Liver (tissue), 9 donors: ENCODE results near the gene KRTAP17-1. TPM values are rescaled to one million over a fixed set of nuclear protein-coding genes. Genes with fewer than 3 reads are reported as not detected.

Source experiments
- DNase-seq: peaks from one replicate; pipeline ENCODE4 v3.0.0-alpha.2; 2017; ENCODE audit warnings: low spot score
- H3K27ac ChIP-seq, 2 donors: one replicate each; pipeline ENCODE4 v1.7.0; 2013; ENCODE audit warnings: inconsistent platforms in 2 of 2, low read length in 2 of 2, control low read depth in 1 of 2, low read depth in 1 of 2, mild to moderate bottlenecking in 1 of 2
- H3K27me3 ChIP-seq, 4 donors: one replicate each; pipeline versions ENCODE4 v1.6.1 to v1.7.0; 2013; ENCODE audit warnings: low read length in 3 of 4, inconsistent platforms in 1 of 4, mild to moderate bottlenecking in 1 of 4, moderate library complexity in 1 of 4; ENCODE audit not compliant: control insufficient read depth in 4 of 4, insufficient read depth in 4 of 4
- H3K36me3 ChIP-seq, 4 donors: one replicate each; pipeline versions ENCODE4 v1.6.1 to v1.7.0; 2013; ENCODE audit warnings: low read length in 3 of 4, mild to moderate bottlenecking in 3 of 4, low read depth in 1 of 4, moderate library complexity in 1 of 4; ENCODE audit not compliant: control insufficient read depth in 4 of 4, insufficient read depth in 3 of 4
- H3K4me1 ChIP-seq, 4 donors: one replicate each; pipeline versions ENCODE4 v1.6.1 to v1.7.0; 2013; ENCODE audit warnings: low read length in 3 of 4, mild to moderate bottlenecking in 3 of 4, moderate library complexity in 1 of 4; ENCODE audit not compliant: control insufficient read depth in 4 of 4, insufficient read depth in 4 of 4
- H3K4me3 ChIP-seq, 3 donors: one replicate each; pipeline versions ENCODE4 v1.6.1 to v1.7.0; 2013; ENCODE audit warnings: low read length in 3 of 3, control low read depth in 1 of 3, low read depth in 1 of 3, mild to moderate bottlenecking in 1 of 3
- H3K9ac ChIP-seq, 2 donors: one replicate each; pipeline ENCODE4 v1.7.0; 2013; ENCODE audit warnings: low read length in 2 of 2, mild to moderate bottlenecking in 2 of 2, moderate library complexity in 2 of 2, control low read depth in 1 of 2, low read depth in 1 of 2
- H3K9me3 ChIP-seq, 4 donors: one replicate each; pipeline versions ENCODE4 v1.6.1 to v1.7.0; 2013; ENCODE audit warnings: low read length in 3 of 4; ENCODE audit not compliant: control insufficient read depth in 4 of 4
- EGR1 ChIP-seq, 2 donors: IDR thresholded peaks; 2 replicates each; pipeline ENCODE4 v1.6.1; 2016 to 2018; ENCODE audit warnings: antibody characterized with exemption in 2 of 2, low read depth in 2 of 2
- FOXA1 ChIP-seq: IDR thresholded peaks from 2 replicates; pipeline ENCODE4 v1.6.1; 2016; ENCODE audit warnings: antibody characterized with exemption
- FOXA2 ChIP-seq: IDR thresholded peaks from 2 replicates; pipeline ENCODE4 v1.6.1; 2016; ENCODE audit warnings: antibody characterized with exemption
- GABPA ChIP-seq, 2 donors: IDR thresholded peaks in 1 of 2; conservative IDR thresholded peaks in 1 of 2; 2 replicates each; pipeline ENCODE4 v1.6.1; 2016; ENCODE audit warnings: antibody characterized with exemption in 2 of 2, mild to moderate bottlenecking in 1 of 2, moderate library complexity in 1 of 2
- HNF4A ChIP-seq, 2 donors: conservative IDR thresholded peaks; 2 replicates each; pipeline ENCODE4 v1.6.1; 2016; ENCODE audit warnings: antibody characterized with exemption in 2 of 2, mild to moderate bottlenecking in 2 of 2
- HNF4G ChIP-seq: IDR thresholded peaks from 2 replicates; pipeline ENCODE4 v1.6.1; 2016; ENCODE audit warnings: antibody characterized with exemption
- JUND ChIP-seq, 2 donors: IDR thresholded peaks; 2 replicates each; pipeline ENCODE4 v1.6.1; 2016; ENCODE audit warnings: antibody characterized with exemption in 2 of 2
- NR2F2 ChIP-seq: IDR thresholded peaks from 2 replicates; pipeline ENCODE4 v1.6.1; 2016; ENCODE audit warnings: antibody characterized with exemption
- RAD21 ChIP-seq, 2 donors: IDR thresholded peaks; 2 replicates each; pipeline ENCODE4 v1.6.1; 2016; ENCODE audit warnings: antibody characterized with exemption in 2 of 2, mild to moderate bottlenecking in 2 of 2
- RXRA ChIP-seq, 2 donors: IDR thresholded peaks; 2 replicates each; pipeline ENCODE4 v1.6.1; 2017 to 2018; ENCODE audit warnings: antibody characterized with exemption in 2 of 2, mild to moderate bottlenecking in 1 of 2
- SP1 ChIP-seq: IDR thresholded peaks from 2 replicates; pipeline ENCODE4 v1.6.1; 2018; ENCODE audit warnings: antibody characterized with exemption, mild to moderate bottlenecking
- TAF1 ChIP-seq: conservative IDR thresholded peaks from 2 replicates; pipeline ENCODE4 v1.6.1; 2016; ENCODE audit warnings: antibody characterized with exemption, mild to moderate bottlenecking
- YY1 ChIP-seq: IDR thresholded peaks from 2 replicates; pipeline ENCODE4 v1.6.1; 2016; ENCODE audit warnings: antibody characterized with exemption, mild to moderate bottlenecking
- WGBS: extraction: QIAGEN DNeasy Blood & Tissue Kit; methylation state at CpG from one replicate; pipeline ENCODE4 v1.1.7; 2013; 5-methylcytosine and 5-hydroxymethylcytosine counted together
- polyA plus RNA-seq, 2 donors: library from polyadenylated mRNA; stranded (reverse) in 1 of 2; unstranded in 1 of 2; fragments of 200-250 nt in 1 of 2; fragments of >200 nt in 1 of 2; fragmentation: Nextera tagmentation in 1 of 2; extraction: Ambion mirVana in 1 of 2; gene quantifications; one replicate each; pipeline versions ENCODE4 v1.2.1 to v1.2.3, GENCODE V29; 2013 to 2015
- total RNA-seq, 2 donors: library from RNA; depleted of rRNA; stranded (reverse); fragments of >200 nt; gene quantifications; one replicate each; pipeline ENCODE4 v1.2.3, GENCODE V29; 2014
- TF ChIP-seq, protein P1 (sequence below): fragments of 150-350 bp; IDR thresholded peaks from 2 replicates; pipeline ENCODE4 v1.5.1; 2017; ENCODE audit warnings: improper control_type of control experiment, low read depth, low read length; ENCODE audit not compliant: missing input control
- TF ChIP-seq, protein P2 (sequence below): IDR thresholded peaks from 2 replicates; pipeline ENCODE4 v1.6.1; 2016; ENCODE audit warnings: antibody characterized with exemption
- TF ChIP-seq, protein P3 (sequence below): IDR thresholded peaks from 2 replicates; pipeline ENCODE4 v1.6.1; 2016; ENCODE audit warnings: antibody characterized with exemption, mild to moderate bottlenecking
- TF ChIP-seq, protein P4 (sequence below): IDR thresholded peaks from 2 replicates; pipeline ENCODE4 v1.6.1; 2016; ENCODE audit warnings: antibody characterized with exemption
- TF ChIP-seq, protein P5 (sequence below): IDR thresholded peaks from 2 replicates; pipeline ENCODE4 v1.6.1; 2016; ENCODE audit warnings: antibody characterized with exemption
- donor health status: healthy.
- donor health status: healthy.
- donor health status: healthy.
- donor health status: healthy.
- donor health status: healthy.

KRTAP17-1 gene
- total and polyA plus RNA-seq, 4 donors = not detected

DNA sequence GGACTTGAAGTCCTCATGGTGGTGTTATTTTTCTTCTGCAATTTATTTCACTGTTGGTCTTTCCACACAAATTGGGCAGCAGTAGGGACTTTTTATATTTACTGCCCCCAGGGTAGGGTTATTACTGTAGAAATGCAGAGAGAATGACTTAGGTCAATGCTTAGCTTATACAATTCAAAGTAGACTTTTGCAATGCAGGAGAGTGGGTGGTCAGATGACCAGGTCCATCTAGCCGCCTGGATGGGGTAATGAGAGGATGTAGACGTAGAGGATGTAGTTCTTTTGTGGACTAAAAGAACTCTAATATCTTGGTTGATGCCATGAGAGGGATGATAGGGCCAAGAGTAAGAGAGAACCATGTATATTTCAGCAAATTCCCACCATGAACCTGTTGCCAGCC, 2.7 kb upstream of the KRTAP17-1 start:
- no peak overlapping the region for H3K27ac ChIP-seq
- 60% methylated on average over 2 of the region's 2 CpGs for WGBS
- peaks cover 0 to 5% (median under 1%) of the 10 kb centered on the region in 4 donors for H3K9me3 ChIP-seq
- H3K27me3 ChIP-seq = no peaks in the 10 kb centered on the region
- H3K36me3 ChIP-seq = no peaks in the 10 kb centered on the region
- H3K9ac ChIP-seq = no peak overlapping the region
- no peak for DNase-seq
- TF ChIP-seq JUND (IDR thresholded peaks at IDR 0.05) = no peak
- TF ChIP-seq HNF4G = no peak
- TF ChIP-seq, protein P1, sequence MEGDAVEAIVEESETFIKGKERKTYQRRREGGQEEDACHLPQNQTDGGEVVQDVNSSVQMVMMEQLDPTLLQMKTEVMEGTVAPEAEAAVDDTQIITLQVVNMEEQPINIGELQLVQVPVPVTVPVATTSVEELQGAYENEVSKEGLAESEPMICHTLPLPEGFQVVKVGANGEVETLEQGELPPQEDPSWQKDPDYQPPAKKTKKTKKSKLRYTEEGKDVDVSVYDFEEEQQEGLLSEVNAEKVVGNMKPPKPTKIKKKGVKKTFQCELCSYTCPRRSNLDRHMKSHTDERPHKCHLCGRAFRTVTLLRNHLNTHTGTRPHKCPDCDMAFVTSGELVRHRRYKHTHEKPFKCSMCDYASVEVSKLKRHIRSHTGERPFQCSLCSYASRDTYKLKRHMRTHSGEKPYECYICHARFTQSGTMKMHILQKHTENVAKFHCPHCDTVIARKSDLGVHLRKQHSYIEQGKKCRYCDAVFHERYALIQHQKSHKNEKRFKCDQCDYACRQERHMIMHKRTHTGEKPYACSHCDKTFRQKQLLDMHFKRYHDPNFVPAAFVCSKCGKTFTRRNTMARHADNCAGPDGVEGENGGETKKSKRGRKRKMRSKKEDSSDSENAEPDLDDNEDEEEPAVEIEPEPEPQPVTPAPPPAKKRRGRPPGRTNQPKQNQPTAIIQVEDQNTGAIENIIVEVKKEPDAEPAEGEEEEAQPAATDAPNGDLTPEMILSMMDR = no peak
- no peak for TF ChIP-seq RXRA (IDR thresholded peaks at IDR 0.05)
- no peak for TF ChIP-seq RAD21 (IDR thresholded peaks at IDR 0.05)
- TF ChIP-seq GABPA (IDR thresholded peaks at IDR 0.05 in 1 of 2, conservative IDR thresholded peaks at IDR 0.05 in 1 of 2) = no peak
- no peak for TF ChIP-seq FOXA1
- TF ChIP-seq, protein P2, sequence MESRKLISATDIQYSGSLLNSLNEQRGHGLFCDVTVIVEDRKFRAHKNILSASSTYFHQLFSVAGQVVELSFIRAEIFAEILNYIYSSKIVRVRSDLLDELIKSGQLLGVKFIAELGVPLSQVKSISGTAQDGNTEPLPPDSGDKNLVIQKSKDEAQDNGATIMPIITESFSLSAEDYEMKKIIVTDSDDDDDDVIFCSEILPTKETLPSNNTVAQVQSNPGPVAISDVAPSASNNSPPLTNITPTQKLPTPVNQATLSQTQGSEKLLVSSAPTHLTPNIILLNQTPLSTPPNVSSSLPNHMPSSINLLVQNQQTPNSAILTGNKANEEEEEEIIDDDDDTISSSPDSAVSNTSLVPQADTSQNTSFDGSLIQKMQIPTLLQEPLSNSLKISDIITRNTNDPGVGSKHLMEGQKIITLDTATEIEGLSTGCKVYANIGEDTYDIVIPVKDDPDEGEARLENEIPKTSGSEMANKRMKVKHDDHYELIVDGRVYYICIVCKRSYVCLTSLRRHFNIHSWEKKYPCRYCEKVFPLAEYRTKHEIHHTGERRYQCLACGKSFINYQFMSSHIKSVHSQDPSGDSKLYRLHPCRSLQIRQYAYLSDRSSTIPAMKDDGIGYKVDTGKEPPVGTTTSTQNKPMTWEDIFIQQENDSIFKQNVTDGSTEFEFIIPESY = no peak
- TF ChIP-seq, protein P3, sequence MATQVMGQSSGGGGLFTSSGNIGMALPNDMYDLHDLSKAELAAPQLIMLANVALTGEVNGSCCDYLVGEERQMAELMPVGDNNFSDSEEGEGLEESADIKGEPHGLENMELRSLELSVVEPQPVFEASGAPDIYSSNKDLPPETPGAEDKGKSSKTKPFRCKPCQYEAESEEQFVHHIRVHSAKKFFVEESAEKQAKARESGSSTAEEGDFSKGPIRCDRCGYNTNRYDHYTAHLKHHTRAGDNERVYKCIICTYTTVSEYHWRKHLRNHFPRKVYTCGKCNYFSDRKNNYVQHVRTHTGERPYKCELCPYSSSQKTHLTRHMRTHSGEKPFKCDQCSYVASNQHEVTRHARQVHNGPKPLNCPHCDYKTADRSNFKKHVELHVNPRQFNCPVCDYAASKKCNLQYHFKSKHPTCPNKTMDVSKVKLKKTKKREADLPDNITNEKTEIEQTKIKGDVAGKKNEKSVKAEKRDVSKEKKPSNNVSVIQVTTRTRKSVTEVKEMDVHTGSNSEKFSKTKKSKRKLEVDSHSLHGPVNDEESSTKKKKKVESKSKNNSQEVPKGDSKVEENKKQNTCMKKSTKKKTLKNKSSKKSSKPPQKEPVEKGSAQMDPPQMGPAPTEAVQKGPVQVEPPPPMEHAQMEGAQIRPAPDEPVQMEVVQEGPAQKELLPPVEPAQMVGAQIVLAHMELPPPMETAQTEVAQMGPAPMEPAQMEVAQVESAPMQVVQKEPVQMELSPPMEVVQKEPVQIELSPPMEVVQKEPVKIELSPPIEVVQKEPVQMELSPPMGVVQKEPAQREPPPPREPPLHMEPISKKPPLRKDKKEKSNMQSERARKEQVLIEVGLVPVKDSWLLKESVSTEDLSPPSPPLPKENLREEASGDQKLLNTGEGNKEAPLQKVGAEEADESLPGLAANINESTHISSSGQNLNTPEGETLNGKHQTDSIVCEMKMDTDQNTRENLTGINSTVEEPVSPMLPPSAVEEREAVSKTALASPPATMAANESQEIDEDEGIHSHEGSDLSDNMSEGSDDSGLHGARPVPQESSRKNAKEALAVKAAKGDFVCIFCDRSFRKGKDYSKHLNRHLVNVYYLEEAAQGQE = no peak
- TF ChIP-seq NR2F2 = no peak
- TF ChIP-seq, protein P4, sequence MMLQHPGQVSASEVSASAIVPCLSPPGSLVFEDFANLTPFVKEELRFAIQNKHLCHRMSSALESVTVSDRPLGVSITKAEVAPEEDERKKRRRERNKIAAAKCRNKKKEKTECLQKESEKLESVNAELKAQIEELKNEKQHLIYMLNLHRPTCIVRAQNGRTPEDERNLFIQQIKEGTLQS = no peak
- TF ChIP-seq, protein P5, sequence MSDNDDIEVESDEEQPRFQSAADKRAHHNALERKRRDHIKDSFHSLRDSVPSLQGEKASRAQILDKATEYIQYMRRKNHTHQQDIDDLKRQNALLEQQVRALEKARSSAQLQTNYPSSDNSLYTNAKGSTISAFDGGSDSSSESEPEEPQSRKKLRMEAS = no peak
- TF ChIP-seq EGR1 (IDR thresholded peaks at IDR 0.05; ENCODE audit: low read depth in 2 of 2) = no peak
- TF ChIP-seq FOXA2 = no peak
- no peak for TF ChIP-seq TAF1
- no peak for TF ChIP-seq YY1
- no peak for TF ChIP-seq HNF4A (conservative IDR thresholded peaks at IDR 0.05)
- TF ChIP-seq SP1 = no peak
- H3K4me1 ChIP-seq = no peaks in the 10 kb centered on the region
- H3K4me3 ChIP-seq = no peak overlapping the region
